ENCODE results near the gene HLX.

The HLX gene

GRCh38 chr1:220921971-220922635 is 42.9 kb downstream of the HLX start:
- no peak for TF ChIP-seq CTCF (conservative IDR thresholded peaks at IDR 0.05; ENCODE audit: control insufficient read depth, insufficient read depth, low read depth, low read length)
- H3K4me3 ChIP-seq (ENCODE audit: control insufficient read depth, low read depth, low read length) = no peak overlapping the region
- DNase-seq (ENCODE audit: low read depth) = no peak

GRCh38 chr1:220922951-220923350 is 43.7 kb downstream of the HLX start:
- no peak overlapping the region for H3K4me3 ChIP-seq (ENCODE audit: control insufficient read depth, low read depth, low read length)
- no peak for DNase-seq (ENCODE audit: low read depth)
- no peak for TF ChIP-seq CTCF (conservative IDR thresholded peaks at IDR 0.05; ENCODE audit: control insufficient read depth, insufficient read depth, low read depth, low read length)

- DNase-seq (ENCODE audit: low read depth) = peak; percentile 58
- no peak for TF ChIP-seq CTCF (conservative IDR thresholded peaks at IDR 0.05; ENCODE audit: control insufficient read depth, insufficient read depth, low read depth, low read length)
- no peak overlapping the region for H3K4me3 ChIP-seq (ENCODE audit: control insufficient read depth, low read depth, low read length)
Observed at GRCh38 chr1:220924331-220924970, 45.2 kb downstream of the HLX start.

GRCh38 chr1:220925707-220926106 is 46.5 kb downstream of the HLX start:
- no peak for DNase-seq (ENCODE audit: low read depth)
- no peak for TF ChIP-seq CTCF (conservative IDR thresholded peaks at IDR 0.05; ENCODE audit: control insufficient read depth, insufficient read depth, low read depth, low read length)
- H3K4me3 ChIP-seq (ENCODE audit: control insufficient read depth, low read depth, low read length) = no peak overlapping the region

- no peak overlapping the region for H3K4me3 ChIP-seq (ENCODE audit: control insufficient read depth, low read depth, low read length)
- no peak for TF ChIP-seq CTCF (conservative IDR thresholded peaks at IDR 0.05; ENCODE audit: control insufficient read depth, insufficient read depth, low read depth, low read length)
- DNase-seq (ENCODE audit: low read depth) = peak; percentile 98
Observed at GRCh38 chr1:220926146-220926545, 46.9 kb downstream of the HLX start.

- no peak overlapping the region for H3K4me3 ChIP-seq (ENCODE audit: control insufficient read depth, low read depth, low read length)
- no peak for TF ChIP-seq CTCF (conservative IDR thresholded peaks at IDR 0.05; ENCODE audit: control insufficient read depth, insufficient read depth, low read depth, low read length)
- DNase-seq (ENCODE audit: low read depth) = no peak
Observed at GRCh38 chr1:220927442-220927841, 48.2 kb downstream of the HLX start.
